Fibroblast of lung (primary cell): Measurements from ENCODE around the gene LCE5A. TPM values are rescaled to one million over a fixed set of nuclear protein-coding genes. Genes with fewer than 3 reads are reported as not detected.

Experiments used
- DNase-seq, 2 donors: peaks; one replicate each; pipeline versions ENCODE4 v3.0.0 to v3.0.0-alpha.2; 2010; ENCODE audit warnings: low read depth in 2 of 2
- H2AFZ ChIP-seq: 2 replicates; pipeline ENCODE4 v1.5.1; 2012; ENCODE audit warnings: low read length, control low read depth, inconsistent platforms
- H3K27ac ChIP-seq: 2 replicates; pipeline ENCODE4 v1.5.1; 2011; ENCODE audit warnings: low read length, control low read depth; ENCODE audit not compliant: insufficient read depth
- H3K27me3 ChIP-seq: 2 replicates; pipeline ENCODE4 v1.5.1; 2011; ENCODE audit warnings: mild to moderate bottlenecking, low read length; ENCODE audit not compliant: control insufficient read depth, insufficient read depth
- H3K36me3 ChIP-seq: 2 replicates; pipeline ENCODE4 v1.5.1; 2011; ENCODE audit warnings: low read length; ENCODE audit not compliant: control insufficient read depth, insufficient read depth
- H3K4me1 ChIP-seq: 2 replicates; pipeline ENCODE4 v1.5.1; 2011; ENCODE audit warnings: low read length; ENCODE audit not compliant: control insufficient read depth, insufficient read depth; ENCODE audit errors: extremely low read depth
- H3K4me2 ChIP-seq: 2 replicates; pipeline ENCODE4 v1.5.1; 2011; ENCODE audit warnings: low read length, control low read depth; ENCODE audit not compliant: insufficient read depth; ENCODE audit errors: extremely low read depth
- H3K4me3 ChIP-seq, 4 experiments: fragments of 200-600 bp in 1 of 4; sonication (generic) in 1 of 4; replicated peaks in 1 of 4; 2 replicates each; pipeline ENCODE4 v1.5.1; 2011 to 2016; ENCODE audit warnings: low read length in 4 of 4, low read depth in 3 of 4, mild to moderate bottlenecking in 3 of 4, control low read depth in 2 of 4, inconsistent platforms in 1 of 4, mixed read lengths in 1 of 4; ENCODE audit not compliant: insufficient read depth in 1 of 4; ENCODE audit errors: control extremely low read depth in 1 of 4
- H3K79me2 ChIP-seq: 2 replicates; pipeline ENCODE4 v1.5.1; 2012; ENCODE audit warnings: mild to moderate bottlenecking, low read length, inconsistent platforms; ENCODE audit not compliant: control insufficient read depth, insufficient read depth
- H3K9ac ChIP-seq: 2 replicates; pipeline ENCODE4 v1.5.1; 2011; ENCODE audit warnings: mild to moderate bottlenecking, low read length, control low read depth; ENCODE audit not compliant: insufficient read depth
- H3K9me3 ChIP-seq: 2 replicates; pipeline ENCODE4 v1.5.1; 2012; ENCODE audit warnings: low read depth, low read length; ENCODE audit not compliant: control insufficient read depth, insufficient read depth
- H4K20me1 ChIP-seq: 2 replicates; pipeline ENCODE4 v1.5.1; 2011; ENCODE audit warnings: low read length; ENCODE audit not compliant: control insufficient read depth, insufficient read depth; ENCODE audit errors: extremely low read depth
- EZH2 ChIP-seq: IDR thresholded peaks from 2 replicates; pipeline ENCODE4 v1.5.1; 2012; ENCODE audit warnings: low read length, control low read depth, mild to moderate bottlenecking; ENCODE audit errors: missing control alignments
- polyA plus RNA-seq, 2 donors: library from polyadenylated mRNA; depleted of rRNA in 1 of 2; stranded (reverse) in 1 of 2; unstranded in 1 of 2; fragments of >200 nt; gene quantifications; 2 replicates each; pipeline ENCODE4 v1.2.1, GENCODE V29; 2011 to 2012; ENCODE audit warnings: missing spikeins in 1 of 2
- total RNA-seq: library from RNA; depleted of rRNA; stranded (reverse); fragments of >200 nt; gene quantifications from 2 replicates; pipeline ENCODE4 v1.2.1, GENCODE V29; 2014
- TF ChIP-seq, protein P1 (sequence below), 2 donors: IDR thresholded peaks in 1 of 2; conservative IDR thresholded peaks in 1 of 2; 1 replicate in 1 of 2; 2 replicates in 1 of 2; pipeline ENCODE4 v1.5.1; 2011 to 2012; ENCODE audit warnings: low read length in 2 of 2, control low read depth in 1 of 2, inconsistent platforms in 1 of 2, low read depth in 1 of 2, mild to moderate bottlenecking in 1 of 2

LCE5A gene
- total and polyA plus RNA-seq, 2 donors (not counting 1 experiment from before 2014, with no cell fraction given): not detected

DNA sequence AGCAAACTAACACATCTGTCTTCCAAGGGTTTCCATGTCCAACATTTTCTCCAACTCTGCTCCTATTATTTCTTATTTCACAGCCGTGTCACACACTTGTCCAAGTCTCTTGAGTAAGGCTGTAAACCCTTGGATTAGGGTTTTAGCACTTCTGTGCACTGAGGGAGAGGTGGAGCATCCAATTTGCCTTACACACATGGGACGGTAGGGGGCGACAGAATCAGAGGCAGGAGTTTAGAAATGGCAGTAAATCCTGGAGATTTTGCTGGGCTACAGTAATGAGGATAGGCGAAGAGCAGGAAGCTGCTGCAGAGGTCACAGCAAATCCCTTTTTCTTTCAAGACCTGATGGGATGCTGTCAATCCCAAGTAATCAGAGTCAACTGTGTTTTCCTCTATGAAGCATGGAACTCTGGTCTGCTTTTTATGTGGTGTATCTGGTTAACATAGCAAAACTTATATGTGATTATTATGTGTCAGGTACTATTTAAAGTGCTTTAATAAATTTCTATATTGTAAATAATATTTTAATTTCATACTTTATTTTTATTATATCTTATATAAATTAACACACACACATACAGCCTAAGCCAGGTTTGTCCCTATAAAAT, 15.4 kb upstream of the LCE5A start:
- TF ChIP-seq EZH2: no peak
- TF ChIP-seq, protein P1, sequence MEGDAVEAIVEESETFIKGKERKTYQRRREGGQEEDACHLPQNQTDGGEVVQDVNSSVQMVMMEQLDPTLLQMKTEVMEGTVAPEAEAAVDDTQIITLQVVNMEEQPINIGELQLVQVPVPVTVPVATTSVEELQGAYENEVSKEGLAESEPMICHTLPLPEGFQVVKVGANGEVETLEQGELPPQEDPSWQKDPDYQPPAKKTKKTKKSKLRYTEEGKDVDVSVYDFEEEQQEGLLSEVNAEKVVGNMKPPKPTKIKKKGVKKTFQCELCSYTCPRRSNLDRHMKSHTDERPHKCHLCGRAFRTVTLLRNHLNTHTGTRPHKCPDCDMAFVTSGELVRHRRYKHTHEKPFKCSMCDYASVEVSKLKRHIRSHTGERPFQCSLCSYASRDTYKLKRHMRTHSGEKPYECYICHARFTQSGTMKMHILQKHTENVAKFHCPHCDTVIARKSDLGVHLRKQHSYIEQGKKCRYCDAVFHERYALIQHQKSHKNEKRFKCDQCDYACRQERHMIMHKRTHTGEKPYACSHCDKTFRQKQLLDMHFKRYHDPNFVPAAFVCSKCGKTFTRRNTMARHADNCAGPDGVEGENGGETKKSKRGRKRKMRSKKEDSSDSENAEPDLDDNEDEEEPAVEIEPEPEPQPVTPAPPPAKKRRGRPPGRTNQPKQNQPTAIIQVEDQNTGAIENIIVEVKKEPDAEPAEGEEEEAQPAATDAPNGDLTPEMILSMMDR (conservative IDR thresholded peaks at IDR 0.05 in 1 of 2, IDR thresholded peaks at IDR 0.05 in 1 of 2; ENCODE audit: low read depth in 1 of 2, low read length in 2 of 2): peak; percentile 24 to 45
- Histone ChIP-seq H3K9ac (no peak overlapping the region), H3K9me3 (no peaks in the 10 kb centered on the region), H3K4me1 (no peaks in the 10 kb centered on the region), H3K27me3 (no peaks in the 10 kb centered on the region), H4K20me1 (no peaks in the 10 kb centered on the region), H3K79me2 (no peaks in the 10 kb centered on the region), H3K4me2 (no peak overlapping the region), H3K4me3 (no peak overlapping the region), H2AFZ (no peak overlapping the region), H3K36me3 (no peaks in the 10 kb centered on the region), H3K27ac (no peak overlapping the region)
- no peak for DNase-seq

DNA sequence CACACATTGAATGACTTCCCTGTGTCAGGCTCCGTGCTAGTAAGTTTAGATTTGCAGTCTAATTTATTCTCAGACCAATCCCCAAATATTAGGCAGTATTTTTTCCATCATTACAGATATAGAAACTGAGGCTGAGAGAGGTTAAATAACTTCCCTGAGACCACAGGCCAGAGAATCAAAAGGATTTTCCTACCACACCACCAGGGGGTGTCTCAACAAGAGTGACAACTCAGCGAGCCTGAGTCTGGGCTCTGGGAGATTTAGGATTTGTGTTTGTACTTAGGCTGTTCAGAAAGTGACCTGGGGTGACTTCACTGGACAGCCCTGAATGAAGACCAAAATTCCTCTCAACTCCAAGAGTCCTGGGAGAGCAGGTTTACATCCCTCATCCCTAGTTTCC, 13.3 kb upstream of the LCE5A start:
- no peaks in the 10 kb centered on the region for H3K79me2 ChIP-seq
- no peak overlapping the region for H3K27ac ChIP-seq
- no peaks in the 10 kb centered on the region for H3K27me3 ChIP-seq
- H3K4me3 ChIP-seq: no peak overlapping the region
- no peak overlapping the region for H2AFZ ChIP-seq
- TF ChIP-seq, protein P1 (conservative IDR thresholded peaks at IDR 0.05 in 1 of 2, IDR thresholded peaks at IDR 0.05 in 1 of 2; ENCODE audit: low read depth in 1 of 2, low read length in 2 of 2): peak in 1 of 2 donors; percentile 29
- TF ChIP-seq EZH2: no peak
- H3K9me3 ChIP-seq: no peaks in the 10 kb centered on the region
- H3K36me3 ChIP-seq: no peaks in the 10 kb centered on the region
- no peak for DNase-seq
- no peaks in the 10 kb centered on the region for H4K20me1 ChIP-seq
- H3K4me1 ChIP-seq: no peaks in the 10 kb centered on the region
- no peak overlapping the region for H3K9ac ChIP-seq
- no peak overlapping the region for H3K4me2 ChIP-seq

DNA sequence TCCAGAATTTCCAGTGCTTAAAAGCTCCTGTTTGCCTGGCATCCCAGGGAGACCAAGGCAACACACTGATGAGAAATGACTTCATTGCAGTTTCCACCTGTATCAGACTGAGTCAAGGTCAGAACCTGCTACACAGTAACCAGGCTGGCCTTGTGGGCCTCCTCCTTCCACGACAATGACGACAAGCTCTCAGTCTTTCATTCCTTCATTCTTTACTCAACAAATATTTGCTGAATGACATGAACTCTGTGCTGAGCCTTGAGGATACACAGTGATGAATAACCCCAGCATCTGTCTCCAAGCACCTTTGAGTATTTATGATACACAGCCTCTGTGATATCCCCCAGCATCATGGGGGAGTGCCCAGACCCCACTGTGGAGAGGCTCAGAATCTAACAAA, 8.9 kb upstream of the LCE5A start:
- no peaks in the 10 kb centered on the region for H3K79me2 ChIP-seq
- no peaks in the 10 kb centered on the region for H3K27me3 ChIP-seq
- H3K27ac ChIP-seq: no peak overlapping the region
- no peak for TF ChIP-seq EZH2
- TF ChIP-seq, protein P1 (conservative IDR thresholded peaks at IDR 0.05 in 1 of 2, IDR thresholded peaks at IDR 0.05 in 1 of 2; ENCODE audit: low read depth in 1 of 2, low read length in 2 of 2): no peak
- H3K9ac ChIP-seq: no peak overlapping the region
- no peaks in the 10 kb centered on the region for H3K36me3 ChIP-seq
- no peak overlapping the region for H3K4me3 ChIP-seq
- no peak for DNase-seq
- H3K4me2 ChIP-seq: no peak overlapping the region
- H3K9me3 ChIP-seq: no peaks in the 10 kb centered on the region
- H4K20me1 ChIP-seq: no peaks in the 10 kb centered on the region
- no peak overlapping the region for H2AFZ ChIP-seq
- no peaks in the 10 kb centered on the region for H3K4me1 ChIP-seq
